GM13977 (cell line): ENCODE measurements around the gene GSK3A.

Experiments
- DNase-seq: peaks from one replicate; pipeline ENCODE4 v3.0.0; 2012; ENCODE audit warnings: low spot score
- CTCF ChIP-seq: IDR thresholded peaks from 2 replicates; pipeline ENCODE4 v1.5.1; 2012; ENCODE audit warnings: mild to moderate bottlenecking, control low read depth; ENCODE audit not compliant: insufficient read depth; ENCODE audit errors: extremely low read depth, missing control alignments
- in situ Hi-C: fragments of 300-500 bp; cut with MboI; formaldehyde crosslinking; loops from one replicate; pipeline ENCODE4 v1.12.0; 2022; ENCODE audit warnings: low sequenced_read_pairs, low pct_unique_long_range_greater_than_20kb, mixed read lengths, inconsistent platforms; ENCODE audit not compliant: unreplicated experiment

The GSK3A gene

GRCh38 chr19:42191855-42192254 lies 50.5 kb downstream of the GSK3A start:
- in situ Hi-C loops: no loop called here
- DNase-seq: no peak
- TF ChIP-seq CTCF: no peak

GRCh38 chr19:42191330-42191729 lies 51.1 kb downstream of the GSK3A start:
- DNase-seq: no peak
- in situ Hi-C loops: no loop called here
- TF ChIP-seq CTCF: no peak

- no peak for DNase-seq
- no peak for TF ChIP-seq CTCF
- in situ Hi-C loops: loop anchor here (5.0 kb wide), 1 partner anchor 77 kb away; no protein-coding TSS in a partner anchor
Measured at GRCh38 chr19:42189133-42189532, 53.3 kb downstream of the GSK3A start.

GRCh38 chr19:42188665-42189064 lies 53.7 kb downstream of the GSK3A start:
- in situ Hi-C loops: loop anchor here (5.0 kb wide), 1 partner anchor 76 kb away; no protein-coding TSS in a partner anchor
- no peak for TF ChIP-seq CTCF
- no peak for DNase-seq

GRCh38 chr19:42185277-42185676 lies 57.1 kb downstream of the GSK3A start:
- DNase-seq: no peak
- in situ Hi-C loops: loop anchor here (5.0 kb wide), 1 partner anchor 73 kb away; no protein-coding TSS in a partner anchor

GRCh38 chr19:42184401-42184861 lies 58.0 kb downstream of the GSK3A start:
- TF ChIP-seq CTCF: peak; percentile 91
- peak; percentile 76 for DNase-seq
- in situ Hi-C loops: no loop called here

More at GRCh38 chr19:42185277-42185676, 57.1 kb downstream of the GSK3A start:
- TF ChIP-seq CTCF: no peak
